NCI-H524 (cell line): ENCODE results near the gene CKMT1B.
"Not testable (repeated sequence)": the region's sequence is repeated elsewhere in the genome, so short reads cannot be mapped to it uniquely, and the experiment has no call there.

Source experiments
- DNase-seq, 2 experiments: peaks; one replicate each; lab custom pipeline; 2025; lab: John Stamatoyannopoulos, UW

Gene CKMT1B

DNA sequence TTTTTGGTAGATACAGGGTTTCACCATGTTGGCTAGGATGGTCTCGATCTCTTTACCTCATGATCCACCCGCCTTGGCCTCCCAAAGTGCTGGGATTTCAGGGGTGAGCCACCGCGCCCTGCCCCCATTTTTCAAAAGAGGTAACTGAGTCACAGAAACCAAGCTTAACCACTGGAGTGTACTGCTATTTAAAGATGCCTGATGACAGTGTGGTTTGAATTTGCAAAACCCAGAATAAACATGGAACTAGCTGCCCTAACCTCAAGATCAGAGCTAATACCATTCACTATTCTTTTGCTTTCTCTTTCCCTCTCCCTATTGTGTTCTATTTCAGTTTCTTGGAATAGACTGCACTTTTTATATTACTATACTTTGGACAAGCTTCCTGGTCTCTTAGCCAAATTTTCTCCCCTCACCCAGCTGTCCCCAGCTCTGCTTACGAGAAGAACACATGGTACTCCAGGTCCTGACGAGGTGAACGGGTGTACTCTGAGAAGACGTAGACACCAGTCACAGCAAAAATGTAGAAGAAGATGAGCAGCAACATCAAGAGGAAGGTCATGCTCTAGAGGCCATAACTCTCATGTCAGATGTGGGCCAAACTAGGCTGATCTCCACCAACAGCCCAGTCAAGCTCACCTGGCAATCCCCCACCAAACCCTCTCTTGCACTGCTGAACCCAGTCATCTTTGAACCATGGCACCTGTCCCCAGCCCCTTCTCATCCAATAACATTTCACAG is 44.8 kb downstream of the CKMT1B start:
- DNase-seq, result not testable (repeated sequence)
